ENCODE data around the gene C1QL1.
A peak's percentile ranks its signal among the peaks of the same experiment; 100 is the strongest.

C1QL1 gene

GRCh38 chr17:44924107-44924544 lies 44.0 kb downstream of the C1QL1 start:
- no peak overlapping the region for H3K4me3 ChIP-seq (replicated peaks in 1 of 2; ENCODE audit: low read depth in 2 of 2, low read length in 2 of 2)
- DNase-seq (ENCODE audit: low read depth in 2 of 2), result no peak

GRCh38 chr17:44922746-44923470 lies 45.2 kb downstream of the C1QL1 start:
- H3K4me3 ChIP-seq (replicated peaks in 1 of 2; ENCODE audit: low read depth in 2 of 2, low read length in 2 of 2), result no peak overlapping the region
- no peak for DNase-seq (ENCODE audit: low read depth in 2 of 2)
- TF ChIP-seq, protein P1, sequence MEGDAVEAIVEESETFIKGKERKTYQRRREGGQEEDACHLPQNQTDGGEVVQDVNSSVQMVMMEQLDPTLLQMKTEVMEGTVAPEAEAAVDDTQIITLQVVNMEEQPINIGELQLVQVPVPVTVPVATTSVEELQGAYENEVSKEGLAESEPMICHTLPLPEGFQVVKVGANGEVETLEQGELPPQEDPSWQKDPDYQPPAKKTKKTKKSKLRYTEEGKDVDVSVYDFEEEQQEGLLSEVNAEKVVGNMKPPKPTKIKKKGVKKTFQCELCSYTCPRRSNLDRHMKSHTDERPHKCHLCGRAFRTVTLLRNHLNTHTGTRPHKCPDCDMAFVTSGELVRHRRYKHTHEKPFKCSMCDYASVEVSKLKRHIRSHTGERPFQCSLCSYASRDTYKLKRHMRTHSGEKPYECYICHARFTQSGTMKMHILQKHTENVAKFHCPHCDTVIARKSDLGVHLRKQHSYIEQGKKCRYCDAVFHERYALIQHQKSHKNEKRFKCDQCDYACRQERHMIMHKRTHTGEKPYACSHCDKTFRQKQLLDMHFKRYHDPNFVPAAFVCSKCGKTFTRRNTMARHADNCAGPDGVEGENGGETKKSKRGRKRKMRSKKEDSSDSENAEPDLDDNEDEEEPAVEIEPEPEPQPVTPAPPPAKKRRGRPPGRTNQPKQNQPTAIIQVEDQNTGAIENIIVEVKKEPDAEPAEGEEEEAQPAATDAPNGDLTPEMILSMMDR (IDR thresholded peaks at IDR 0.05; ENCODE audit: low read depth, low read length), result no peak

More at GRCh38 chr17:44924107-44924544, 44.0 kb downstream of the C1QL1 start:
- TF ChIP-seq, protein P1 (IDR thresholded peaks at IDR 0.05; ENCODE audit: low read depth, low read length), result no peak

DNA sequence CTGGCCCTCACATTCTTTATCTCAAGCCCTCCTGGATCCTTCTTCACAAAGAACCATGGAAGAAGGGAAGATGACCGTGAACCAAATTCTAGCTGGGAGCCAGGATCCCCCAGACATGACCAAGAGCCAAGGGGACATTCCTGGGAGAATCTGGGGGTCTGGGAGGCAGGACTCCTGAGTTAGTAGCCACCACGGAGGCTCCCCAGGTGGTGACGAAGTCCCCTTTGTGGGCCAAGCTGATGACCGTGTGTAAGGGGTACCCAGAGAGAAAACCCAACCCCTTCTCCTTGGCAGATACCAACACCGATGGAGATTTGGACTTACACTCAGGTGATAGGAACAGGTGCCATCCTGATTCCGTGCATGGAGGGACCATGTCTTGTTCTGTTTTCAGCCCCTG lies 46.0 kb downstream of the C1QL1 start:
- TF ChIP-seq, protein P1 (IDR thresholded peaks at IDR 0.05; ENCODE audit: low read depth, low read length), result no peak
- H3K4me3 ChIP-seq (replicated peaks in 1 of 2; ENCODE audit: low read depth in 2 of 2, low read length in 2 of 2), result no peak overlapping the region
- DNase-seq (ENCODE audit: low read depth in 2 of 2), result no peak

GRCh38 chr17:44921122-44921882 lies 46.8 kb downstream of the C1QL1 start:
- no peak overlapping the region for H3K4me3 ChIP-seq (replicated peaks in 1 of 2; ENCODE audit: low read depth in 2 of 2, low read length in 2 of 2)
- peak in 1 of 2 donors; percentile 18 for DNase-seq (ENCODE audit: low read depth in 2 of 2)
- TF ChIP-seq, protein P1 (IDR thresholded peaks at IDR 0.05; ENCODE audit: low read depth, low read length), result no peak

GRCh38 chr17:44920565-44920940 lies 47.5 kb downstream of the C1QL1 start:
- TF ChIP-seq, protein P1 (IDR thresholded peaks at IDR 0.05; ENCODE audit: low read depth, low read length), result no peak
- DNase-seq (ENCODE audit: low read depth in 2 of 2), result no peak
- H3K4me3 ChIP-seq (replicated peaks in 1 of 2; ENCODE audit: low read depth in 2 of 2, low read length in 2 of 2), result no peak overlapping the region

- TF ChIP-seq, protein P1 (IDR thresholded peaks at IDR 0.05; ENCODE audit: low read depth, low read length), result peak; percentile 87
- no peak overlapping the region for H3K4me3 ChIP-seq (replicated peaks in 1 of 2; ENCODE audit: low read depth in 2 of 2, low read length in 2 of 2)
- peak; percentile 87 to 90 for DNase-seq (ENCODE audit: low read depth in 2 of 2)
Measured at GRCh38 chr17:44919885-44920564, 48.1 kb downstream of the C1QL1 start.
